Measurements from ENCODE around the gene PEPD. TPM values are rescaled to one million over a fixed set of nuclear protein-coding genes. Genes with fewer than 3 reads are reported as not detected.

Gene PEPD
- total and polyA plus RNA-seq, 2 of the 4 experiments (the other 2 are of a cell fraction): 36.7 to 88.4 TPM

GRCh38 chr19:33443638-33444561, 77.7 kb downstream of the PEPD start:
- H3K4me3 ChIP-seq (ENCODE audit: insufficient read depth, low read depth, low read length): no peak overlapping the region
- dilution Hi-C loops (cut with HindIII; ENCODE audit: low sequenced_read_pairs, unreplicated experiment): no loop called here
- BruUV-seq (replicated peaks): no TSS peak

More at GRCh38 chr19:33443638-33444561, 77.7 kb downstream of the PEPD start:
- no peak overlapping the region for H3K27ac ChIP-seq (ENCODE audit: insufficient read depth, low read length)
- no peak overlapping the region for H3K4me2 ChIP-seq (ENCODE audit: low read depth, low read length)
- in situ Hi-C loops (cut with MboI; ENCODE audit: low sequenced_read_pairs): no loop called here
- POLR2A ChIA-PET (ENCODE audit: unreplicated experiment): no interaction called here
- H3K27me3 ChIP-seq (ENCODE audit: control insufficient read depth, insufficient read depth, low read length): no peaks in the 10 kb centered on the region
- no peak overlapping the region for H2BK20ac ChIP-seq (ENCODE audit: low read depth, low read length)
- no peaks in the 10 kb centered on the region for H3K4me1 ChIP-seq (ENCODE audit: control insufficient read depth, insufficient read depth, low read length)
- no peaks in the 10 kb centered on the region for H3K9me3 ChIP-seq (ENCODE audit: control insufficient read depth, insufficient read depth, low read length)
- no peak overlapping the region for H3K56ac ChIP-seq (ENCODE audit: extremely low read depth, insufficient read depth, low read length)
- no peaks in the 10 kb centered on the region for H4K20me1 ChIP-seq (ENCODE audit: insufficient read depth, low read length)
- no peak overlapping the region for H4K8ac ChIP-seq (ENCODE audit: low read depth in 2 of 2, low read length in 2 of 2)
- H2AFZ ChIP-seq (replicated peaks; ENCODE audit: low read length, poor library complexity): no peak overlapping the region
- 90% methylated on average over 2 of the region's 32 CpGs; no CpG with 5 or more reads in 1 of the 2 experiments for WGBS, 2 experiments (ENCODE audit: extremely low coverage in 2 of 2, insufficient read length in 1 of 2)
- no peak overlapping the region for H2AK5ac ChIP-seq (ENCODE audit: low read depth, low read length)
- ATAC-seq (ENCODE audit: low read depth): no peak
- no peak overlapping the region for H3K18ac ChIP-seq (ENCODE audit: low read depth, low read length)
- no peak overlapping the region for H4K91ac ChIP-seq (ENCODE audit: insufficient read depth, low read depth, low read length)
- TF ChIP-seq MAZ (IDR thresholded peaks at IDR 0.05; ENCODE audit: borderline replicate concordance, low read depth, low read length) (no peak), MAFK (IDR thresholded peaks at IDR 0.05; ENCODE audit: low read depth, low read length) (no peak), CEBPB (IDR thresholded peaks at IDR 0.05; ENCODE audit: low read depth, low read length) (no peak), ELK1 (IDR thresholded peaks at IDR 0.05; ENCODE audit: borderline replicate concordance, low read depth, low read length) (no peak), RCOR1 (IDR thresholded peaks at IDR 0.05; ENCODE audit: insufficient replicate concordance, low read length) (no peak), SMC3 (IDR thresholded peaks at IDR 0.05; ENCODE audit: low read depth, low read length) (no peak), FOS (IDR thresholded peaks at IDR 0.05; ENCODE audit: low read depth, low read length) (no peak), POLR2A (IDR thresholded peaks at IDR 0.05; ENCODE audit: low read depth, low read length) (no peak), USF2 (IDR thresholded peaks at IDR 0.05; ENCODE audit: low read depth, low read length) (no peak), NFE2L2 (IDR thresholded peaks at IDR 0.05; ENCODE audit: low read depth, low read length) (no peak), CTCF (conservative IDR thresholded peaks at IDR 0.05; ENCODE audit: low read depth, low read length) (no peak)
- no peak overlapping the region for H3K9ac ChIP-seq (ENCODE audit: low read depth, low read length)
- CTCF ChIA-PET: no interaction called here
- H4K5ac ChIP-seq (ENCODE audit: low read depth, low read length): no peak overlapping the region
- intact Hi-C loops (cut with micrococcal nuclease): no loop called here
- H3K9me1 ChIP-seq (ENCODE audit: insufficient read depth, low read length): peaks cover 10% of the 10 kb centered on the region; the same call in 1 of the 2 replicates
- H2BK120ac ChIP-seq (ENCODE audit: low read depth, low read length): no peak overlapping the region
- H3K14ac ChIP-seq (replicated peaks; ENCODE audit: low read depth, low read length): no peak overlapping the region
- H3K4ac ChIP-seq (ENCODE audit: low read depth, low read length): no peak overlapping the region
- H3K36me3 ChIP-seq (ENCODE audit: control insufficient read depth, insufficient read depth, low read length): no peaks in the 10 kb centered on the region
- no peak overlapping the region for H2AK9ac ChIP-seq (replicated peaks; ENCODE audit: low read depth, low read length, poor library complexity)
- DNase-seq: no peak
- H3K23ac ChIP-seq (ENCODE audit: low read depth, low read length): no peak overlapping the region
- no peak overlapping the region for H2BK5ac ChIP-seq (ENCODE audit: low read depth, low read length, poor library complexity, severe bottlenecking)
- no peaks in the 10 kb centered on the region for H3K79me1 ChIP-seq (ENCODE audit: low read depth in 1 of 2, low read length in 2 of 2)
- no peak overlapping the region for H2BK15ac ChIP-seq (ENCODE audit: low read depth, low read length)
